Endothelial cell (in vitro differentiated cells): ENCODE results near the gene PPP1R14C. TPM values are rescaled to one million over a fixed set of nuclear protein-coding genes. Genes with fewer than 3 reads are reported as not detected.

Source experiments
- DNase-seq: peaks from one replicate; pipeline ENCODE4 v3.0.0; 2021; ENCODE audit warnings: low spot score
- H3K27ac Mint-ChIP-seq: one replicate; pipeline ENCODE4 v1.8.0; 2021; ENCODE audit warnings: mixed read lengths, inconsistent platforms; ENCODE audit not compliant: unreplicated experiment
- H3K27me3 Mint-ChIP-seq: one replicate; pipeline ENCODE4 v1.8.0; 2021; ENCODE audit warnings: mild to moderate bottlenecking, moderate library complexity, mixed read lengths, inconsistent platforms; ENCODE audit not compliant: unreplicated experiment
- H3K36me3 Mint-ChIP-seq: one replicate; pipeline ENCODE4 v1.8.0; 2021; ENCODE audit warnings: mild to moderate bottlenecking, low read depth, mixed read lengths, inconsistent platforms; ENCODE audit not compliant: unreplicated experiment
- H3K4me1 Mint-ChIP-seq: one replicate; pipeline ENCODE4 v1.8.0; 2021; ENCODE audit warnings: mild to moderate bottlenecking, mixed read lengths, inconsistent platforms; ENCODE audit not compliant: unreplicated experiment
- H3K4me3 Mint-ChIP-seq: one replicate; pipeline ENCODE4 v1.8.0; 2021; ENCODE audit warnings: mild to moderate bottlenecking, mixed read lengths, inconsistent platforms; ENCODE audit not compliant: unreplicated experiment
- H3K9me3 Mint-ChIP-seq: one replicate; pipeline ENCODE4 v1.8.0; 2021; ENCODE audit warnings: mixed read lengths, inconsistent platforms; ENCODE audit not compliant: unreplicated experiment
- CTCF ChIP-seq: fragments of 200-600 bp; sonication (generic); IDR thresholded peaks from one replicate; pipeline ENCODE4 v1.5.0; 2021; ENCODE audit warnings: antibody characterized with exemption; ENCODE audit not compliant: unreplicated experiment
- total RNA-seq: library from RNA; stranded (reverse); fragmentation: NEBNext Ultra II Directional; extraction: Animal tissue kit (Norgen Biotek cat#: 25700); gene quantifications from one replicate; pipeline ENCODE4 v1.2.1, GENCODE V29; 2021; ENCODE audit not compliant: unreplicated experiment

PPP1R14C gene
- total RNA-seq, 1 donor from 2014 or later, result 2.5 TPM

- TF ChIP-seq CTCF, result no peak
- Mint-ChIP-seq H3K4me1 (peaks cover 7% of the 10 kb centered on the region), H3K4me3 (no peak overlapping the region), H3K36me3 (no peaks in the 10 kb centered on the region), H3K27ac (no peak overlapping the region), H3K27me3 (peaks cover 4% of the 10 kb centered on the region), H3K9me3 (no peaks in the 10 kb centered on the region)
- no peak for DNase-seq
Observed at GRCh38 chr6:150183105-150183504, 40.3 kb downstream of the PPP1R14C start.

- Mint-ChIP-seq H3K9me3 (no peaks in the 10 kb centered on the region), H3K27me3 (peaks cover 4% of the 10 kb centered on the region), H3K4me1 (peaks cover 7% of the 10 kb centered on the region), H3K4me3 (no peak overlapping the region), H3K27ac (no peak overlapping the region), H3K36me3 (no peaks in the 10 kb centered on the region)
- TF ChIP-seq CTCF, result no peak
- no peak for DNase-seq
Observed at GRCh38 chr6:150183966-150184365, 41.1 kb downstream of the PPP1R14C start.

GRCh38 chr6:150184850-150185731 lies 42.2 kb downstream of the PPP1R14C start:
- TF ChIP-seq CTCF, result no peak
- Mint-ChIP-seq H3K36me3 (no peaks in the 10 kb centered on the region), H3K27ac (no peak overlapping the region), H3K4me3 (no peak overlapping the region), H3K4me1 (peaks cover 7% of the 10 kb centered on the region), H3K9me3 (no peaks in the 10 kb centered on the region), H3K27me3 (peaks cover 4% of the 10 kb centered on the region)
- no peak for DNase-seq

GRCh38 chr6:150185732-150186117 lies 42.9 kb downstream of the PPP1R14C start:
- DNase-seq, result no peak
- Mint-ChIP-seq H3K27ac (no peak overlapping the region), H3K36me3 (no peaks in the 10 kb centered on the region), H3K4me3 (no peak overlapping the region), H3K4me1 (peaks cover 7% of the 10 kb centered on the region), H3K9me3 (no peaks in the 10 kb centered on the region), H3K27me3 (peaks cover 2% of the 10 kb centered on the region)
- no peak for TF ChIP-seq CTCF
